HG03103 (cell line): ENCODE measurements around the gene COL5A3.
"Not testable (repeated sequence)": the region's sequence is repeated elsewhere in the genome, so short reads cannot be mapped to it uniquely, and the experiment has no call there.

Experiments
- ATAC-seq: cut with Tn5 transposase; IDR thresholded peaks from one replicate; pipeline ENCODE4 v1.9.1; 2021; ENCODE audit warnings: low read depth; ENCODE audit not compliant: unreplicated experiment

Gene COL5A3

DNA sequence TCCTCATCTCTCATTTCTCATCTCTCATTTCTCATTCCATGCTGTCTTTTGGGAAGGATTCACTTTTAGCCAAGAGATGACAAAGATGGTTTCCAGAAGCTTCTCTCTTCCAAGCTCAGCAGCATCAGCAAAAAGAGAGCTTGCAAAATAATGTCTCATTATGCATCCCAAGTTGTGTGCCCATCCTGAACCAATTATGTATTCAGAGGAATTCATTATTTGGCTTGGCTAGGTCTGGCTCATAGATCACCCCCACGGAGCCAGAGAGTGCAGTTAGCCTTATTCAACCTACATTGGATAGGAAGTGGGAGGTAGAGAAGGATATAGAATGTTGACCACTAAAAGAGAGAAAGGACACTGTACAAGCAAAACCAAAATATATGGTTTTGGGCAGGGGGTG, 68.6 kb downstream of the COL5A3 start:
- ATAC-seq, result no peak

- no peak for ATAC-seq
These were observed 69.1 kb downstream of the COL5A3 start for GRCh38 chr19:9941231-9941630.

DNA sequence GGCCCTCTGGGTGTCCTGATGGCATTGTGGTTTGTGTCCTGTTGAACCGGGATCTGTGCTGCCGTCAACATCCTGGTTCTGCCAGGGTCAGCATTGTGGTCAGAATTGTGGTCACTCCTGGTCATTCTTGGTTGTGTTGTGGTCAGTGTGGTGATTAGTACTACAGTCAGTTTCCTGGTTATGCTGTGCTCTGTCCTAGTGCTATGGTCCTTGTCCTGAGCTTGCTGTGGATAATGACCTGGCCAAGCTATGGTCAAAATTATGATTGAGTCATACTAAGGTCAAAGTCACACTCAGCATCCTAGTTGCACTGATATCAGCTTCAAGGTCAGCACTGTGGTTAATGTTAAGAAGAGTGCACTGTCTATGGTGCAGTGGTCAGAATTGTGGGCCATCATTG, 69.5 kb downstream of the COL5A3 start:
- no peak for ATAC-seq

DNA sequence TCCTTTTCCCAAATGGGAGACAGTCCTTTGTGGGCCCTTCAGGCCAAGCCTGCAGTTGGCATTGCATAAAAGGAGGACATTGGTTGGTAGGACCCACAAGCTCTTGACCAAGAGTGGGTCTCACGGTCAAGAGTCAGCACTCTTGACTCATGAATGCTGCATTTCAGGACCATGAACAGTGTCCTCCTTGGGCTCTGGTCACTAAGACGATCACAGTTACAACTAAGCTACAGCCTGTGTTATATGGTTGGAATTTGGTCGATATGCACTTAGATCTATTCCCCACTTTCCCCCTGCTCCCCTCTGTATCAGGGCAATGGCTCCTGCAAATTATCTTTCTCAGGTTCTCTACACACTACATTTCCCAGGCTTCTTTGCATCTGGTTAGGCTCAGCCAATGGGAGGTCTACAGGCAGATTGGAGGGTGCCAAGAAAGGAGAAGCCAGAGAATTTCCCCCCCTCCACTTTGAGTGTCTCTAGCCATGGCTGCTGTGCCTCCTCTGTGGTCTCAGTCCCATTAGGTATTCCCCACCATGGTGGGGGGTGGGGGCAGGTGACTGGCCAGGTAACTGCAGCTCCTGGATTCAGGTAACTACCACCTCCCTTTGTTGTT, 70.9 kb downstream of the COL5A3 start:
- ATAC-seq, result no peak

DNA sequence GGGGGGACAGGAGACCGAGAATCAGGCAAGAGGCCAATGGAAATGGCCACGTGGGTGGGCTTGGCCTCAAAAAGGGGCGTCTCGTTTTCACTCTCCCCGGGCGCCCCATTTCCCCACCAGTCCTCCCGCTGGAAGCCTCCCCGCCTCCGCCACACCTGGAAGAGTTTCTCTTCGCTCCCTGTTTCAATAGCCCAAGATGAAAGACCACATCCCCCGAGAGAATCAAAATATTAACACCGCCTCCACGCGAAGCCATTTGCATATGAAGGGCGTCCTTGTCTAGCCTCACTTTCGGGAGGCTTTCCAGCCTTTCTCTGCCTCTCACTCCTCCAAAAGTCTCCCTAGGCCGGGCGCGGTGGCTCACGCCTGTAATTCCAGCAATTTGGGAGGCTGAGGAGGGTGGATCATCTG, 73.3 kb downstream of the COL5A3 start:
- ATAC-seq, result no peak

DNA sequence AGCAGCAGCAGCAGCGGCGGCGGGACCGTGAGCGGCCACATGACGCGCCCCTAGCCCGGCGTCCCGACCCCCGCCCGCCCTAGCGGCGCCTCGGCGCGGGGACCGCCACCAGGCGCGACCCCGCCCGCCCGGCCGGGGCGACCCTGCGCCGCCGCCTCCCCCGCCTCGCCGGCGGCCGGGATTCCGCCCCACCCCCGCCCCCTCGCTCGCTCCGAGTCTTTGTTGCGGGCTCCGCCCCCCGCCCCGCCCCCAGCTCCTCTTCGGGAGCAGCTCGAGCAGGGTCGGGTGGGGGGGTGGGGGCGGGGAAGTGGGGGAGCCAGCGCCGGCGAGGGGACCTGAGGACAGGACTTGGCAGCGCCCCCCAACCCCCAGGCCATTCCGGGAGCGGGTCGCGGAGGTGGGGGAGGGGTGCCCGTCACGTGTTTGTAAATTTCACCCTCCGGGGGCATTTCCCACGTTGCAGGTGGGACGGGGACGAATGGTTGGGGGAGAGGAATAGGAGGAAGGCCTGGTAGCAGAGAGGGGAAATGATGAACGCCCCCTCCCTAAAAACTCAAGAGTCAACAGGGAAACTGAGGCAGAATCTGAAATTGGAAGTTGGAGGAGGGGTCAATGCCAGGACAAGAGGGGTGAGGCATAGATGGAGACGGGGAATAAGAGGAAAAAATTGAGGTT, 73.8 kb downstream of the COL5A3 start, which contains the start of gene OLFM2:
OLFM2 (minus strand) TSS at position 190 of the 675 bp plus-strand sequence; CDS start at position 41, 149 bp downstream.
- no peak for ATAC-seq

GRCh38 chr19:9935506-9936325, 74.6 kb downstream of the COL5A3 start:
- ATAC-seq, result no peak

DNA sequence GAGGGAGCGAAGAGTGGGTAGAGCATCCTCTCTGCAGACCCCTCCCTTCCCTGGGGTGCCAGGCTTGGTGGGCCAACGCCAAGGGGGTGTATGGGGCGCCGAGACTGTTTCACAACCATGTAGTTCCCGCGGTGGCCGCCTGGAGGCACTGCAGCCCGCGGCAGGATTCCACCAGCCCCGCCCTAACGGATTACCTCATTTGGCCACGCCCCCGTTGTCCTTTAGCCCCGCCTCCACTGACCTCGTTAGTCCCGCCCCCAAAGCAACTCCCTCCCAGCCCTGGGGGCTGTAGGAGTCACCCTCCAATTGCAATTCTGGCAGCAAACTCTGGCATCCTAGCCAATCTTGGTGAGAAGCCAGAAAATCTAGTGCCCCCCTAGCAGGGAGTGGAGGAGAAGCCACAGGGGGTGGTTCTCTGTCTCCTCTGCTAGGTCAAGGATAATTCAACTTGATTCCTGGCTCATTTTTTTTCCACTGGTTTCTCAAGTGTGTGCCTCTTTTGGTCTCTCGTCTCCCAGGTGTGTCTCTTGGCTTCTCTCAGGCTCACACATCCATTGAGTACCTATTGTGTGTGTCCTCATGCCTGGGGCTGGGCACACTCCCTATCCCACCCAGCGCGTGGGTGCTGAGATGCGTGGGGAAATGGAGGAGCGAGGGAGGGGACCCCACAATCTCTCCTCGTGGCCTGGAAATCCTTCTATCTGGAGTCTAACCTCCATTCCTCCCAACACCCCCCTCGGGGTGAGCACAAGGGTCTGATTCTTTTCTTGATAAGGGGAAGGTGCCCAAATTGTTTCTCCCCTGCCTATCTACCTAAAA, 76.0 kb downstream of the COL5A3 start:
- ATAC-seq, result no peak

DNA sequence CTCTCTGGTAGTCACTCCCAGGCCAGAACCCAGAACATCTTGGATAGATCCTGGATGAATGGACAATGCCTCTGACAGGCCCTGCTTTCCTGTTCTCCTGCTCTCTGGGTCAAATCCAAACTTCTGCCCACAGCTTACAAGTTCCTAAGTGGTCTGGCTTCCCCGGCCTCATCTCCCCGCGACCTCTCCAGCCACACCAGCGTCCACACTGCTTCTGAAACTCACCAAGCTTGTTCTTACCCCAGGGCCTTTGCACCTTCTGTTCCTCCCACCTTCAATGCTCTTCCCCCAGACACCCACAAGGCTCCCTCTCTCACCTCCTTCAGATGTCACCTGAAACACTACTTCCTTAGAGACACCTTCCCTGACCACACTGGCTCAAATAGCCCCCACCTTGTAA, 77.5 kb downstream of the COL5A3 start:
- no peak for ATAC-seq

GRCh38 chr19:9931629-9932028, 78.7 kb downstream of the COL5A3 start:
- no peak for ATAC-seq

DNA sequence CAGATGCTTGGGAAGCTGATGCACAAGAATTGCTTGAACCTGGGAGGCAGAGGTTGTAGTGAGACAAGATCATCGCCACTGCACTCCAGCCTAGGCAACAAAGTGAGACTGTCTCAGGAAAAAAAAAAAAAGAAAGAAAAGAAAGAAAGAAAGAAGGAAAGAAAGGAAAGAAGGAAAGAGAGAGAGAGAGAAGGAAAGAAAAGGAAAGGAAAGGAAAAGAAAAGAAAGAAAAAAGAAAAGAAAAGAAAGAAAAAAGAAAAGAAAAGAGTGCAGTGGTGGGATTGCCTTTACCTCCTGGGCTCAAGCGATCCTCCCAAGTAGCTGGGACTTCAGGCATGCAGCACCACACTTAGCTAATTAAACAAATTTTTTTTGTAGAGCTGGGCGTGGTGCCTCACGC, 86.9 kb downstream of the COL5A3 start:
- no peak for ATAC-seq

DNA sequence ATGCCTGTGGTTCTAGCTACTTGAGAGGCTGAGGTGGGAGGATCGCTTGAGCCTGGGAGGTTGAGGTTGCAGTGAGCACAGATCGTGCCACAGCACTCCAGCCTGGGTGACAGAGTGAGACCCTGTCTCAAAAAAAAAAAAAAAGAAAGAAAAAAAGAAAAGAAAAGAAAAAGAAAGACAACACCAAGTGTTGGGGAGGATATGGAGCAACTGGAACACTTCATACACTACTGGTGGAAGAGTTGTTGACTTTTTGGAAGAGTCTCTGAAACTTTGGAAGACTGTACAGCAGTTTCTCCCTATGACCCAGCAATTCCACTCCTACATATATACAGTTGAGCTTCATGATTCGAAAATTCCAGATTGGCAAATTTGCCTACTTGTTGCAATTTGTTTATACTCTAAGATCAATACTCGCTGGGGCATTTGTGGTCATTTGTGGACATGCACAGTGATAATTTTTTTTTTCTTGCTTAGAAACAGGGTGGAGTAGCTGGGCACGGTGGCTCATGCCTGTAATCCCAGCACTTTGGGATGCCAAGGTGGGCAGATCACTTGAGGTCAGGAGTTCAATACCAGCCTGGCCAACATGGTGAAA, 87.4 kb downstream of the COL5A3 start:
- not testable (repeated sequence) for ATAC-seq

- ATAC-seq, result no peak
These were observed 93.0 kb downstream of the COL5A3 start for GRCh38 chr19:9917321-9917720.

DNA sequence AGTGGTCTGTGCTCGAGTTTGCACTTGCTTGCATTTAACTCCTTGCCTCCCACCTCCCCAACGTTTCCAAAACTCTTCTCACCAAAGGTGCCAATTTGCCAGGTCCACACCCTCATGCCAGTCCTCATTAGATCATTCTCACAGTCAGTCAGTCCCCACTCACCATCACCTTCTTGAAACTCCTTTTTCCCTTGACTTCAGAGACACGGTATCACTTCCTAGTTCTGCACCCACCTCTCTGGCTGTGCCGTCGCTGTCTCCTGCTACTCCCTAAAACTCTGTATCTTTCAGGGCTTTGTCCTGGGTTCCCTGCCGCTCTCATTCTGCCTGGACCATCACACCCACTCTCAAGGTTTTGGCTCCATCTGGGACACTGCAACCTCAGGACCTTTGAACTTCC, 93.6 kb downstream of the COL5A3 start:
- ATAC-seq, result no peak

- no peak for ATAC-seq
These were observed 95.7 kb downstream of the COL5A3 start for GRCh38 chr19:9914315-9915207.

GRCh38 chr19:9914001-9914314, 96.3 kb downstream of the COL5A3 start:
- no peak for ATAC-seq

DNA sequence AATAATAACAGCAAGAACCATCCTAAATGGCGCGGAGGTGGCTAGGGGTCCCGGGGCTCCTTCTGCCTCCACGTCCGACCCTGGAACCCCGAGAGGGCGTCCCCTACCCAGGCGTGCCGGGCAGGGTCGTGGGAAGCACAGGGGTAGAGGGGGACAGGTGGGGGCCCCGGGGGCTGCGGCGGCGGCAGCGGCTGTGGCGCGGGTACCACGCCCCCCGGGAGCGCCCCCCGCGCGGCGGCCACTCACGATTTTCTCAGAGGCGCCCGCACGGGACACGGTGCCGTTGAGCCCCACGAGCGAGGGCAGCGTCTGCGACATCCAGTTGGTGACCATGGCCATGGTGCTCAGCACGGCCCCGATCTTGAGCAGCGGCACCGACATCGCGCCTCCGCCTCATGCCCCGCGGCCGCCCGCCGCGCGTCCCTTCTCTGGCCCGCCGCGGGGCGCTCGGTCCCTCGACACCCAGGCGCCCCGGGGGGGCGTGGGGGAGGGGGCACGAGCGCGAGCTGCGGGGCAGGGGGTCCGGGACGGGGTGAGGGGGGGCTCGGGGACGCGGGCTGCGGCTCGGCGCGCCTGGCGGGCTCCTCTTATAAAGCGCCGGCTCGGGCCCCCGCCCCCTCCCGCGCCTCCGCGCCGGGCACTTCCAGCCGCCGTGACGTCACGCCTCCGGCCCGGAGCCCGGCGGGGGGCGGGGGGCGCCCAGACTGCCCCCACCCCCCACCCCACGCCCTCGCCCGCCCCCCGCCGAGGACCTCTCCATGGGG, 96.9 kb downstream of the COL5A3 start:
- no peak for ATAC-seq

GRCh38 chr19:9912551-9913236, 97.6 kb downstream of the COL5A3 start:
- ATAC-seq, result no peak
